SK-N-SH treated with all-trans-retinoic acid at 6 μM for 48 hours (cell line): Measurements from ENCODE around the gene CCL18.

ENCODE experiments used
- ATAC-seq: fragments of 200-7000 bp; cut with Tn5 transposase; 3 replicates; pipeline ENCODE4 v1.9.1; 2020; ENCODE audit warnings: mild to moderate bottlenecking, moderate library complexity
- ARNTL ChIP-seq: fragments of 450-650 bp; formaldehyde crosslinking; IDR thresholded peaks from 2 replicates; pipeline ENCODE4 v1.5.0; 2020; ENCODE audit warnings: low read depth, mild to moderate bottlenecking, moderate library complexity, borderline replicate concordance
- BACH2 ChIP-seq: fragments of 250-450 bp; sonication (Bioruptor Pico); IDR thresholded peaks from 2 replicates; pipeline ENCODE4 v1.9.0; 2021; ENCODE audit warnings: mild to moderate bottlenecking, borderline replicate concordance
- CREB5 ChIP-seq: fragments of 250-450 bp; sonication (Bioruptor Pico); IDR thresholded peaks from 2 replicates; pipeline ENCODE4 v1.5.1; 2020; ENCODE audit warnings: low read depth, mild to moderate bottlenecking, moderate library complexity
- CSDC2 ChIP-seq: fragments of 250-450 bp; sonication (Bioruptor Pico); IDR thresholded peaks from 2 replicates; pipeline ENCODE4 v1.5.0; 2020; ENCODE audit warnings: mild to moderate bottlenecking, moderate library complexity
- CSRNP3 ChIP-seq: fragments of 250-450 bp; sonication (Bioruptor Pico); IDR thresholded peaks from 2 replicates; pipeline ENCODE4 v1.5.1; 2021; ENCODE audit warnings: mild to moderate bottlenecking, moderate library complexity
- ESRRG ChIP-seq: fragments of 250-450 bp; sonication (Bioruptor Pico); IDR thresholded peaks from 2 replicates; pipeline ENCODE4 v1.6.1; 2021; ENCODE audit warnings: mild to moderate bottlenecking
- GLIS3 ChIP-seq: fragments of 250-450 bp; sonication (Bioruptor Pico); IDR thresholded peaks from 2 replicates; pipeline ENCODE4 v1.5.0; 2020; ENCODE audit warnings: mild to moderate bottlenecking, moderate library complexity
- OSR1 ChIP-seq: fragments of 250-450 bp; sonication (Bioruptor Pico); IDR thresholded peaks from 2 replicates; pipeline ENCODE4 v1.8.0; 2022; ENCODE audit warnings: moderate library complexity, mild to moderate bottlenecking, inconsistent platforms
- PATZ1 ChIP-seq: fragments of 250-450 bp; sonication (Bioruptor Pico); IDR thresholded peaks from 2 replicates; pipeline ENCODE4 v1.8.0; 2020; ENCODE audit warnings: mild to moderate bottlenecking, moderate library complexity, borderline replicate concordance
- POU6F1 ChIP-seq: fragments of 250-450 bp; sonication (Bioruptor Pico); IDR thresholded peaks from 2 replicates; pipeline ENCODE4 v1.8.0; 2021; ENCODE audit warnings: low read depth, mild to moderate bottlenecking, moderate library complexity, borderline replicate concordance
- PPARA ChIP-seq: fragments of 250-450 bp; sonication (Bioruptor Pico); IDR thresholded peaks from 2 replicates; pipeline ENCODE4 v1.5.0; 2020; ENCODE audit warnings: mild to moderate bottlenecking, borderline replicate concordance
- SNAI2 ChIP-seq: fragments of 250-450 bp; sonication (Bioruptor Pico); IDR thresholded peaks from 2 replicates; pipeline ENCODE4 v1.5.0; 2020; ENCODE audit warnings: mild to moderate bottlenecking, moderate library complexity
- TCF4 ChIP-seq: fragments of 250-450 bp; sonication (Bioruptor Pico); IDR thresholded peaks from 2 replicates; pipeline ENCODE4 v1.8.0; 2021; ENCODE audit warnings: mild to moderate bottlenecking, moderate library complexity, borderline replicate concordance
- TOX ChIP-seq: fragments of 250-450 bp; sonication (Bioruptor Pico); IDR thresholded peaks from 2 replicates; pipeline ENCODE4 v1.8.0; 2021; ENCODE audit warnings: mild to moderate bottlenecking, moderate library complexity, borderline replicate concordance
- TSHZ2 ChIP-seq: fragments of 250-450 bp; sonication (Bioruptor Pico); IDR thresholded peaks from 2 replicates; pipeline ENCODE4 v1.5.0; 2020; ENCODE audit warnings: mild to moderate bottlenecking, moderate library complexity
- ZC3H10 ChIP-seq: fragments of 250-450 bp; sonication (Bioruptor Pico); IDR thresholded peaks from 2 replicates; pipeline ENCODE4 v1.5.1; 2021; ENCODE audit warnings: mild to moderate bottlenecking, moderate library complexity
- ZFP3 ChIP-seq: fragments of 250-450 bp; sonication (Bioruptor Pico); IDR thresholded peaks from 2 replicates; pipeline ENCODE4 v1.5.0; 2020; ENCODE audit warnings: mild to moderate bottlenecking, moderate library complexity
- ZFP30 ChIP-seq: fragments of 450-650 bp; formaldehyde crosslinking; IDR thresholded peaks from 2 replicates; pipeline ENCODE4 v1.5.0; 2022; ENCODE audit warnings: mild to moderate bottlenecking, moderate library complexity
- ZNF565 ChIP-seq: fragments of 450-650 bp; formaldehyde crosslinking; conservative IDR thresholded peaks from 2 replicates; pipeline ENCODE4 v1.5.0; 2020; ENCODE audit warnings: low read depth, mild to moderate bottlenecking, moderate library complexity
- ZNF70 ChIP-seq: fragments of 450-650 bp; formaldehyde crosslinking; IDR thresholded peaks from 2 replicates; pipeline ENCODE4 v1.5.0; 2020; ENCODE audit warnings: mild to moderate bottlenecking, moderate library complexity
- ZNF8 ChIP-seq: fragments of 450-650 bp; formaldehyde crosslinking; IDR thresholded peaks from 2 replicates; pipeline ENCODE4 v1.5.0; 2020; ENCODE audit warnings: mild to moderate bottlenecking, moderate library complexity

Gene CCL18

GRCh38 chr17:36089339-36089865 lies 25.3 kb downstream of the CCL18 start:
- TF ChIP-seq PPARA (CRISPR knock-in tag) (no peak), ZFP30 (CRISPR knock-in tag) (no peak), TSHZ2 (CRISPR knock-in tag) (no peak), TCF4 (CRISPR knock-in tag) (no peak), ZC3H10 (CRISPR knock-in tag) (no peak), ZNF70 (CRISPR knock-in tag) (no peak), GLIS3 (no peak), ESRRG (CRISPR knock-in tag) (no peak), POU6F1 (no peak), ARNTL (CRISPR knock-in tag) (no peak), SNAI2 (CRISPR knock-in tag) (no peak), ZFP3 (CRISPR knock-in tag) (no peak), ZNF8 (no peak), BACH2 (no peak), CREB5 (CRISPR knock-in tag) (no peak), CSDC2 (CRISPR knock-in tag) (no peak), OSR1 (CRISPR knock-in tag) (no peak), CSRNP3 (CRISPR knock-in tag) (no peak)
- no peak for ATAC-seq

- ATAC-seq: no peak
- TF ChIP-seq SNAI2 (CRISPR knock-in tag) (no peak), PPARA (CRISPR knock-in tag) (no peak), POU6F1 (no peak), TCF4 (CRISPR knock-in tag) (no peak), ZC3H10 (CRISPR knock-in tag) (no peak), TOX (CRISPR knock-in tag) (no peak), ARNTL (CRISPR knock-in tag) (no peak), CSRNP3 (CRISPR knock-in tag) (no peak), GLIS3 (no peak), ZNF8 (no peak), PATZ1 (no peak), ZNF565 (no peak), ESRRG (CRISPR knock-in tag) (no peak), OSR1 (CRISPR knock-in tag) (no peak), ZFP3 (CRISPR knock-in tag) (no peak), TSHZ2 (CRISPR knock-in tag) (no peak), ZNF70 (CRISPR knock-in tag) (no peak), BACH2 (no peak)
These were observed 26.1 kb downstream of the CCL18 start, which contains the start of gene CCL3 for GRCh38 chr17:36089888-36090836. Gene CCL3, minus strand, starts transcription at chr17:36090143. Its CDS starts 85 bp downstream, at chr17:36090058.
